Fibroblast of the aortic adventitia (primary cell): Measurements from ENCODE around the gene SAMD4B. TPM values are rescaled to one million over a fixed set of nuclear protein-coding genes. Genes with fewer than 3 reads are reported as not detected.
"Not testable (repeated sequence)": the region's sequence is repeated elsewhere in the genome, so short reads cannot be mapped to it uniquely, and the experiment has no call there.

ENCODE experiments used
- DNase-seq: peaks from one replicate; pipeline ENCODE4 v3.0.0-alpha.2; 2010; ENCODE audit warnings: low read depth
- H3K4me3 ChIP-seq: 2 replicates; pipeline ENCODE4 v1.5.1; 2011; ENCODE audit warnings: low read depth, mild to moderate bottlenecking, control low read depth, low read length, moderate library complexity
- CTCF ChIP-seq: IDR thresholded peaks from 2 replicates; pipeline ENCODE4 v1.5.1; 2011; ENCODE audit warnings: mild to moderate bottlenecking, low read length, control low read depth, inconsistent platforms; ENCODE audit not compliant: insufficient read depth
- total RNA-seq: library from RNA; depleted of rRNA; stranded (reverse); fragments of >200 nt; gene quantifications from 2 replicates; pipeline ENCODE4 v1.2.3, GENCODE V29; 2012; ENCODE audit warnings: low replicate concordance

SAMD4B gene
- total RNA-seq, 1 donor: 84.9 TPM

GRCh38 chr19:39327363-39328045, 14.7 kb upstream of the SAMD4B start:
- no peak for TF ChIP-seq CTCF
- DNase-seq: no peak

GRCh38 chr19:39328046-39328705, 14.0 kb upstream of the SAMD4B start:
- DNase-seq: peak; percentile 77
- H3K4me3 ChIP-seq: no peak overlapping the region
- peak; percentile 96 for TF ChIP-seq CTCF

More at GRCh38 chr19:39327363-39328045, 14.7 kb upstream of the SAMD4B start:
- no peak overlapping the region for H3K4me3 ChIP-seq

- DNase-seq: no peak
- TF ChIP-seq CTCF: no peak
- H3K4me3 ChIP-seq: no peak overlapping the region
Observed at GRCh38 chr19:39329948-39330347, 12.3 kb upstream of the SAMD4B start.

GRCh38 chr19:39332293-39332692, 9.9 kb upstream of the SAMD4B start:
- DNase-seq: no peak
- no peak overlapping the region for H3K4me3 ChIP-seq
- TF ChIP-seq CTCF: no peak

- H3K4me3 ChIP-seq, DNase-seq: not testable (repeated sequence)
Observed at GRCh38 chr19:39332738-39333137, 9.5 kb upstream of the SAMD4B start.

GRCh38 chr19:39333507-39333906, 8.7 kb upstream of the SAMD4B start:
- H3K4me3 ChIP-seq: no peak overlapping the region
- TF ChIP-seq CTCF: no peak

GRCh38 chr19:39334444-39334976, 7.7 kb upstream of the SAMD4B start:
- no peak overlapping the region for H3K4me3 ChIP-seq
- TF ChIP-seq CTCF: no peak
- DNase-seq: no peak

More at GRCh38 chr19:39333507-39333906, 8.7 kb upstream of the SAMD4B start:
- DNase-seq: no peak
